Measurements from ENCODE around the gene KCNS3. TPM values are rescaled to one million over a fixed set of nuclear protein-coding genes. Genes with fewer than 3 reads are reported as not detected.

The KCNS3 gene
- total and polyA plus RNA-seq, 9 donors, result 4.0 to 11.1 (median 6.9) TPM

GRCh38 chr2:17934721-17935120 lies 56.3 kb downstream of the KCNS3 start:
- WGBS (ENCODE audit: insufficient coverage), result 86% methylated on average over 3 of the region's 4 CpGs

GRCh38 chr2:17935242-17935885 lies 56.9 kb downstream of the KCNS3 start:
- Histone ChIP-seq H3K4me1 (ENCODE audit: control insufficient read depth, insufficient read depth, low read length) (peaks cover 3% of the 10 kb centered on the region), H3K27ac (ENCODE audit: low read length) (no peak overlapping the region), H3K27me3 (ENCODE audit: control insufficient read depth, insufficient read depth, low read length) (no peaks in the 10 kb centered on the region), H3K9me3 (replicated peaks; ENCODE audit: control insufficient read depth, low read depth, low read length) (peaks cover 6% of the 10 kb centered on the region), H3K36me3 (ENCODE audit: control insufficient read depth, insufficient read depth, low read length) (peaks cover 14% of the 10 kb centered on the region), H3K4me3 (ENCODE audit: low read length) (no peak overlapping the region)
- peak; percentile 9 for DNase-seq
- WGBS (ENCODE audit: insufficient coverage), result 40% methylated on average over 2 of the region's 6 CpGs

More at GRCh38 chr2:17934721-17935120, 56.3 kb downstream of the KCNS3 start:
- DNase-seq, result peak; percentile 13
- H3K4me3 ChIP-seq (ENCODE audit: low read length), result no peak overlapping the region
- no peak overlapping the region for H3K27ac ChIP-seq (ENCODE audit: low read length)
- H3K4me1 ChIP-seq (ENCODE audit: control insufficient read depth, insufficient read depth, low read length), result peaks cover 3% of the 10 kb centered on the region
- peaks cover 6% of the 10 kb centered on the region for H3K9me3 ChIP-seq (replicated peaks; ENCODE audit: control insufficient read depth, low read depth, low read length)
- H3K36me3 ChIP-seq (ENCODE audit: control insufficient read depth, insufficient read depth, low read length), result peaks cover 14% of the 10 kb centered on the region
- no peaks in the 10 kb centered on the region for H3K27me3 ChIP-seq (ENCODE audit: control insufficient read depth, insufficient read depth, low read length)

- peaks cover 3% of the 10 kb centered on the region for H3K4me1 ChIP-seq (ENCODE audit: control insufficient read depth, insufficient read depth, low read length)
- no peak overlapping the region for H3K4me3 ChIP-seq (ENCODE audit: low read length)
- WGBS (ENCODE audit: insufficient coverage), result no CpG with 5 or more reads among the region's 1 CpG
- no peak overlapping the region for H3K27ac ChIP-seq (ENCODE audit: low read length)
- H3K9me3 ChIP-seq (replicated peaks; ENCODE audit: control insufficient read depth, low read depth, low read length), result peaks cover 6% of the 10 kb centered on the region
- DNase-seq, result no peak
- H3K27me3 ChIP-seq (ENCODE audit: control insufficient read depth, insufficient read depth, low read length), result no peaks in the 10 kb centered on the region
- peaks cover 6% of the 10 kb centered on the region for H3K36me3 ChIP-seq (ENCODE audit: control insufficient read depth, insufficient read depth, low read length)
Observed at GRCh38 chr2:17936599-17936998, 58.1 kb downstream of the KCNS3 start.

GRCh38 chr2:17940091-17940630 lies 61.7 kb downstream of the KCNS3 start:
- no peaks in the 10 kb centered on the region for H3K27me3 ChIP-seq (ENCODE audit: control insufficient read depth, insufficient read depth, low read length)
- H3K9me3 ChIP-seq (replicated peaks; ENCODE audit: control insufficient read depth, low read depth, low read length), result peaks cover 6% of the 10 kb centered on the region
- no peak overlapping the region for H3K27ac ChIP-seq (ENCODE audit: low read length)
- 15% methylated on average over 2 of the region's 2 CpGs for WGBS (ENCODE audit: insufficient coverage)
- no peaks in the 10 kb centered on the region for H3K36me3 ChIP-seq (ENCODE audit: control insufficient read depth, insufficient read depth, low read length)
- DNase-seq, result peak; percentile 83
- no peaks in the 10 kb centered on the region for H3K4me1 ChIP-seq (ENCODE audit: control insufficient read depth, insufficient read depth, low read length)
- no peak overlapping the region for H3K4me3 ChIP-seq (ENCODE audit: low read length)

GRCh38 chr2:17943444-17943843 lies 65.0 kb downstream of the KCNS3 start:
- Histone ChIP-seq H3K4me1 (ENCODE audit: control insufficient read depth, insufficient read depth, low read length) (no peaks in the 10 kb centered on the region), H3K27me3 (ENCODE audit: control insufficient read depth, insufficient read depth, low read length) (no peaks in the 10 kb centered on the region), H3K4me3 (ENCODE audit: low read length) (no peak overlapping the region), H3K27ac (ENCODE audit: low read length) (no peak overlapping the region), H3K9me3 (replicated peaks; ENCODE audit: control insufficient read depth, low read depth, low read length) (peaks cover 5% of the 10 kb centered on the region), H3K36me3 (ENCODE audit: control insufficient read depth, insufficient read depth, low read length) (no peaks in the 10 kb centered on the region)
- WGBS (ENCODE audit: insufficient coverage), result no CpG with 5 or more reads among the region's 4 CpGs
- no peak for DNase-seq

GRCh38 chr2:17947113-17947512 lies 68.6 kb downstream of the KCNS3 start:
- 76% methylated on average over 3 of the region's 3 CpGs for WGBS (ENCODE audit: insufficient coverage)
- no peak overlapping the region for H3K27ac ChIP-seq (ENCODE audit: low read length)
- no peak overlapping the region for H3K4me3 ChIP-seq (ENCODE audit: low read length)
- no peak for DNase-seq
- peaks cover 3% of the 10 kb centered on the region for H3K9me3 ChIP-seq (replicated peaks; ENCODE audit: control insufficient read depth, low read depth, low read length)
- H3K4me1 ChIP-seq (ENCODE audit: control insufficient read depth, insufficient read depth, low read length), result no peaks in the 10 kb centered on the region
- H3K36me3 ChIP-seq (ENCODE audit: control insufficient read depth, insufficient read depth, low read length), result no peaks in the 10 kb centered on the region
- H3K27me3 ChIP-seq (ENCODE audit: control insufficient read depth, insufficient read depth, low read length), result no peaks in the 10 kb centered on the region

- H3K9me3 ChIP-seq (replicated peaks; ENCODE audit: control insufficient read depth, low read depth, low read length), result peaks cover 3% of the 10 kb centered on the region
- no peak overlapping the region for H3K4me3 ChIP-seq (ENCODE audit: low read length)
- no peak overlapping the region for H3K27ac ChIP-seq (ENCODE audit: low read length)
- no peaks in the 10 kb centered on the region for H3K36me3 ChIP-seq (ENCODE audit: control insufficient read depth, insufficient read depth, low read length)
- H3K27me3 ChIP-seq (ENCODE audit: control insufficient read depth, insufficient read depth, low read length), result no peaks in the 10 kb centered on the region
- no peak for DNase-seq
- 87% methylated on average over 3 of the region's 6 CpGs for WGBS (ENCODE audit: insufficient coverage)
- H3K4me1 ChIP-seq (ENCODE audit: control insufficient read depth, insufficient read depth, low read length), result no peaks in the 10 kb centered on the region
Observed at GRCh38 chr2:17950006-17950405, 71.5 kb downstream of the KCNS3 start.

GRCh38 chr2:17951563-17951962 lies 73.1 kb downstream of the KCNS3 start:
- WGBS (ENCODE audit: insufficient coverage), result 70% methylated on average over 1 of the region's 4 CpGs
- H3K4me1 ChIP-seq (ENCODE audit: control insufficient read depth, insufficient read depth, low read length), result no peaks in the 10 kb centered on the region
- H3K9me3 ChIP-seq (replicated peaks; ENCODE audit: control insufficient read depth, low read depth, low read length), result peaks cover 3% of the 10 kb centered on the region
- H3K4me3 ChIP-seq (ENCODE audit: low read length), result no peak overlapping the region
- H3K27me3 ChIP-seq (ENCODE audit: control insufficient read depth, insufficient read depth, low read length), result no peaks in the 10 kb centered on the region
- no peaks in the 10 kb centered on the region for H3K36me3 ChIP-seq (ENCODE audit: control insufficient read depth, insufficient read depth, low read length)
- DNase-seq, result no peak
- H3K27ac ChIP-seq (ENCODE audit: low read length), result no peak overlapping the region

- Histone ChIP-seq H3K27ac (ENCODE audit: low read length) (no peak overlapping the region), H3K4me1 (ENCODE audit: control insufficient read depth, insufficient read depth, low read length) (no peaks in the 10 kb centered on the region), H3K27me3 (ENCODE audit: control insufficient read depth, insufficient read depth, low read length) (no peaks in the 10 kb centered on the region), H3K4me3 (ENCODE audit: low read length) (no peak overlapping the region), H3K36me3 (ENCODE audit: control insufficient read depth, insufficient read depth, low read length) (no peaks in the 10 kb centered on the region), H3K9me3 (replicated peaks; ENCODE audit: control insufficient read depth, low read depth, low read length) (no peaks in the 10 kb centered on the region)
- WGBS (ENCODE audit: insufficient coverage), result 45% methylated on average over 2 of the region's 4 CpGs
- DNase-seq, result peak; percentile 7
Observed at GRCh38 chr2:17958466-17959092, 80.1 kb downstream of the KCNS3 start.

GRCh38 chr2:17959356-17959755 lies 80.9 kb downstream of the KCNS3 start:
- 0% methylated on average over 1 of the region's 3 CpGs for WGBS (ENCODE audit: insufficient coverage)
- Histone ChIP-seq H3K36me3 (ENCODE audit: control insufficient read depth, insufficient read depth, low read length) (no peaks in the 10 kb centered on the region), H3K27ac (ENCODE audit: low read length) (no peak overlapping the region), H3K27me3 (ENCODE audit: control insufficient read depth, insufficient read depth, low read length) (no peaks in the 10 kb centered on the region), H3K4me3 (ENCODE audit: low read length) (no peak overlapping the region), H3K4me1 (ENCODE audit: control insufficient read depth, insufficient read depth, low read length) (no peaks in the 10 kb centered on the region), H3K9me3 (replicated peaks; ENCODE audit: control insufficient read depth, low read depth, low read length) (no peaks in the 10 kb centered on the region)
- DNase-seq, result no peak
